NCI-H146 (cell line): Measurements from ENCODE around the gene EVPL.

Source experiments
- DNase-seq: peaks from one replicate; lab custom pipeline; 2025; lab: John Stamatoyannopoulos, UW

The EVPL gene

GRCh38 chr17:76017481-76018339 is 9.4 kb downstream of the EVPL start:
- no peak for DNase-seq

GRCh38 chr17:76014925-76015261 is 12.2 kb downstream of the EVPL start:
- no peak for DNase-seq

GRCh38 chr17:76014100-76014924 is 12.8 kb downstream of the EVPL start:
- DNase-seq, result peak; percentile 94

GRCh38 chr17:76013377-76013932 is 13.7 kb downstream of the EVPL start:
- DNase-seq, result no peak

- DNase-seq, result no peak
Measured at GRCh38 chr17:76011951-76012350, 15.2 kb downstream of the EVPL start.

GRCh38 chr17:76009969-76010661 is 17.0 kb downstream of the EVPL start:
- no peak for DNase-seq

- no peak for DNase-seq
Measured at GRCh38 chr17:76009447-76009846, 17.7 kb downstream of the EVPL start.

GRCh38 chr17:76008630-76009425 is 18.3 kb downstream of the EVPL start:
- no peak for DNase-seq

GRCh38 chr17:76008208-76008607 is 18.9 kb downstream of the EVPL start:
- DNase-seq, result no peak

GRCh38 chr17:76007850-76008165 is 19.3 kb downstream of the EVPL start:
- DNase-seq, result no peak

- DNase-seq, result no peak
Measured at GRCh38 chr17:76007131-76007849, 19.8 kb downstream of the EVPL start.

GRCh38 chr17:76005263-76006149 is 21.6 kb downstream of the EVPL start:
- DNase-seq, result peak; percentile 56

- no peak for DNase-seq
Measured at GRCh38 chr17:76004750-76005262, 22.3 kb downstream of the EVPL start.

- DNase-seq, result no peak
Measured at GRCh38 chr17:76003915-76004314, 23.2 kb downstream of the EVPL start.

GRCh38 chr17:76002100-76002499 is 25.0 kb downstream of the EVPL start:
- no peak for DNase-seq

GRCh38 chr17:76000755-76001521 is 26.2 kb downstream of the EVPL start, which contains the start of gene CDK3:
CDK3 (plus strand) TSS chr17:76000855; CDS start chr17:76001426, 571 bp downstream.
- no peak for DNase-seq

GRCh38 chr17:76000016-76000754 is 26.9 kb downstream of the EVPL start:
- DNase-seq, result no peak

GRCh38 chr17:75998327-75998795 is 28.7 kb downstream of the EVPL start:
- DNase-seq, result peak; percentile 76
